GM19239 (cell line): ENCODE results near the gene ULK1.
"Not testable (repeated sequence)": the region's sequence is repeated elsewhere in the genome, so short reads cannot be mapped to it uniquely, and the experiment has no call there.

Source experiments
- DNase-seq: peaks from one replicate; pipeline ENCODE4 v3.0.0; 2011; ENCODE audit warnings: low spot score; ENCODE audit not compliant: insufficient read length
- FAIRE-seq: peaks from 2 replicates; lab custom pipeline; 2011; peaks lifted over from hg19 to GRCh38; lab: Jason Lieb, UNC

Gene ULK1

GRCh38 chr12:131861261-131862083, 33.0 kb upstream of the ULK1 start:
- DNase-seq, result no peak
- FAIRE-seq, result no peak

- no peak for DNase-seq
- no peak for FAIRE-seq
Measured at GRCh38 chr12:131862084-131862441, 32.4 kb upstream of the ULK1 start.

- no peak for FAIRE-seq
- DNase-seq, result no peak
Measured at GRCh38 chr12:131862600-131862993, 31.8 kb upstream of the ULK1 start.

GRCh38 chr12:131862994-131863710, 31.3 kb upstream of the ULK1 start:
- DNase-seq (no peak), FAIRE-seq (no peak)

- no peak for DNase-seq
Measured at GRCh38 chr12:131863711-131864396, 30.6 kb upstream of the ULK1 start.

GRCh38 chr12:131864469-131864868, 30.0 kb upstream of the ULK1 start:
- FAIRE-seq, result no peak
- DNase-seq, result no peak

More at GRCh38 chr12:131863711-131864396, 30.6 kb upstream of the ULK1 start:
- FAIRE-seq, result no peak

GRCh38 chr12:131865180-131865875, 29.1 kb upstream of the ULK1 start:
- FAIRE-seq, result no peak

GRCh38 chr12:131867471-131867870, 27.0 kb upstream of the ULK1 start:
- FAIRE-seq (no peak), DNase-seq (no peak)

More at GRCh38 chr12:131865180-131865875, 29.1 kb upstream of the ULK1 start:
- DNase-seq, result no peak

- FAIRE-seq (no peak), DNase-seq (no peak)
Measured at GRCh38 chr12:131867891-131868675, 26.3 kb upstream of the ULK1 start.

- no peak for DNase-seq
- no peak for FAIRE-seq
Measured at GRCh38 chr12:131869871-131870418, 24.5 kb upstream of the ULK1 start.

- DNase-seq (no peak), FAIRE-seq (no peak)
Measured at GRCh38 chr12:131871677-131872076, 22.7 kb upstream of the ULK1 start.

- DNase-seq, result no peak
- no peak for FAIRE-seq
Measured at GRCh38 chr12:131872154-131873051, 22.0 kb upstream of the ULK1 start.

- no peak for FAIRE-seq
- no peak for DNase-seq
Measured at GRCh38 chr12:131873293-131873692, 21.1 kb upstream of the ULK1 start.

- FAIRE-seq, DNase-seq: not testable (repeated sequence)
Measured at GRCh38 chr12:131874972-131875371, 19.4 kb upstream of the ULK1 start.

GRCh38 chr12:131877216-131877615, 17.2 kb upstream of the ULK1 start:
- not testable (repeated sequence) for FAIRE-seq, DNase-seq

GRCh38 chr12:131878436-131878835, 16.0 kb upstream of the ULK1 start:
- FAIRE-seq, DNase-seq: not testable (repeated sequence)

- FAIRE-seq (no peak), DNase-seq (no peak)
Measured at GRCh38 chr12:131882804-131883520, 11.5 kb upstream of the ULK1 start.

GRCh38 chr12:131883521-131883900, 10.9 kb upstream of the ULK1 start:
- FAIRE-seq (no peak), DNase-seq (no peak)
